Measurements from ENCODE around the gene KCNIP4.
"Not testable (repeated sequence)": the region's sequence is repeated elsewhere in the genome, so short reads cannot be mapped to it uniquely, and the experiment has no call there.

Gene KCNIP4

GRCh38 chr4:20840648-20841190 is 1107.9 kb downstream of the KCNIP4 start:
- DNase-seq (ENCODE audit: low read depth), result no peak

- no peak for DNase-seq (ENCODE audit: low read depth)
Observed at GRCh38 chr4:20839957-20840356, 1108.6 kb downstream of the KCNIP4 start.

- no peak for DNase-seq (ENCODE audit: low read depth)
Observed at GRCh38 chr4:20838476-20838875, 1110.1 kb downstream of the KCNIP4 start.

- DNase-seq (ENCODE audit: low read depth), result no peak
Observed at GRCh38 chr4:20832826-20833225, 1115.7 kb downstream of the KCNIP4 start.

GRCh38 chr4:20831746-20832145 is 1116.8 kb downstream of the KCNIP4 start:
- no peak for DNase-seq (ENCODE audit: low read depth)

- DNase-seq (ENCODE audit: low read depth), result no peak
Observed at GRCh38 chr4:20829617-20830357, 1118.8 kb downstream of the KCNIP4 start.

- no peak for DNase-seq (ENCODE audit: low read depth)
Observed at GRCh38 chr4:20825505-20825904, 1123.1 kb downstream of the KCNIP4 start.

- no peak for DNase-seq (ENCODE audit: low read depth)
Observed at GRCh38 chr4:20816287-20816686, 1132.3 kb downstream of the KCNIP4 start.

GRCh38 chr4:20813700-20814099 is 1134.9 kb downstream of the KCNIP4 start:
- no peak for DNase-seq (ENCODE audit: low read depth)

GRCh38 chr4:20809812-20810211 is 1138.8 kb downstream of the KCNIP4 start:
- no peak for DNase-seq (ENCODE audit: low read depth)

GRCh38 chr4:20805716-20806115 is 1142.9 kb downstream of the KCNIP4 start:
- no peak for DNase-seq (ENCODE audit: low read depth)

GRCh38 chr4:20787940-20788665 is 1160.5 kb downstream of the KCNIP4 start:
- no peak for DNase-seq (ENCODE audit: low read depth)

GRCh38 chr4:20783134-20783533 is 1165.4 kb downstream of the KCNIP4 start:
- not testable (repeated sequence) for DNase-seq (ENCODE audit: low read depth)

GRCh38 chr4:20778896-20779295 is 1169.7 kb downstream of the KCNIP4 start:
- no peak for DNase-seq (ENCODE audit: low read depth)

GRCh38 chr4:20773144-20773997 is 1175.2 kb downstream of the KCNIP4 start:
- DNase-seq (ENCODE audit: low read depth), result no peak

GRCh38 chr4:20764366-20764992 is 1184.1 kb downstream of the KCNIP4 start:
- DNase-seq (ENCODE audit: low read depth), result no peak

GRCh38 chr4:20761826-20762225 is 1186.7 kb downstream of the KCNIP4 start:
- DNase-seq (ENCODE audit: low read depth), result no peak

- no peak for DNase-seq (ENCODE audit: low read depth)
Observed at GRCh38 chr4:20761382-20761781, 1187.2 kb downstream of the KCNIP4 start.

- no peak for DNase-seq (ENCODE audit: low read depth)
Observed at GRCh38 chr4:20760053-20760452, 1188.5 kb downstream of the KCNIP4 start.

GRCh38 chr4:20754036-20754435 is 1194.5 kb downstream of the KCNIP4 start:
- DNase-seq (ENCODE audit: low read depth), result no peak

- no peak for DNase-seq (ENCODE audit: low read depth)
Observed at GRCh38 chr4:20752641-20753040, 1195.9 kb downstream of the KCNIP4 start.

- not testable (repeated sequence) for DNase-seq (ENCODE audit: low read depth)
Observed at GRCh38 chr4:20746000-20746399, 1202.6 kb downstream of the KCNIP4 start.

Measured in activated T-cell treated with anti-CD3 and anti-CD28 coated beads for 1 hour (primary cell).